ENCODE results near the gene PSPC1. TPM values are rescaled to one million over a fixed set of nuclear protein-coding genes. Genes with fewer than 3 reads are reported as not detected.

PSPC1 gene
- total RNA-seq: 71.1 and 97.1 TPM in 2 replicates

DNA sequence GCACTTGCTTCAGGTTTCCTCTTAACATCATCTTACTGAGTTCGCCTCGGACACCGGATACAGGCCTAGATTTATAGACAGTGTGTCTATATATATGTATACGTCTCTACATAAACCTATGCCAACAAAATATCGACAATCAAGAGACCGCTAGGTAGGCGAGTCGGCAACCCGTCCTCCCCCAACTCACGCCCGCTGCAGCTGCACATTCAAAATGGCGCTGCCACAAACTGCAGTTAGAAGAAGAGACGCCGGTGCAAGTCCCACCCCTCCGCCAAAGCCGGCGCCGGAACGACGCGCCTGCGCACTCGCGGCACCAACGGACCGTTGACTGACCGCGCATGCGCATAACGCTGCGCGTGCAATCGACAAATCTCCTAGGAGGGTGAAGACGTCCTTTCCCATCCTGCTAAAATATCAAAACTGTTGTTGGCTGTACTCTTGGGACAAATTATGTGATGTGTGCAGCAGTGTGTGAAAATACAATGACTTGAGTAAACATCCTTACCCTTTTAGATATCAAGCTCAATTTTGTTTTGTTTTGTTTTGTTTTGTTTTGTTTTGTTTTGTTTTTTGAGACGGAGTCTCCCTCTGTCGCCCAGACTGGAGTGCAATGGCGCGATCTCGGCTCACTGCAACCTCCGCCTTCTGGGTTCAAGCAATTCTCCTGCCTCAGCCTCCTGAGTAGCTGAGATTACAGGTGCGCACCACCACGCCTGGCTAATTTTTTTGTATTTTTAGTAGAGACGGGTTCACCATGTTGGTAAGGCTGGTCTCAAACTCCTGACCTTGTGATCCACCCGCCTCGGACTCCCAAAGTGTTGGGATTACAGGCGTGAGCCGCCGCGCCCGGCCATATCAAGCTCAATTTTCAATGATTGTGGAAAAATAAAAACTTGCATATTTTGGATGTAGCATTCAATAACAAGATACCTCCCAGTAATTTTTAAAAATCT lies at the start of gene PSPC1:
Gene PSPC1, minus strand, starts transcription at position 219 of the 956 bp plus-strand sequence. Its CDS starts 188 bp downstream, at position 31.

Other genes starting within 250 kb of the PSPC1 start
- not detected in 2 replicates for gene TPTE2, start 221.4 kb downstream of the PSPC1 start, total RNA-seq
- gene MPHOSPH8, start 149.3 kb downstream of the PSPC1 start, total RNA-seq: 13.0 and 14.6 TPM in 2 replicates
- 11.7 and 14.9 TPM in 2 replicates for gene ZMYM5, start 80.7 kb upstream of the PSPC1 start, total RNA-seq
- gene ZMYM2, start 175.8 kb upstream of the PSPC1 start, total RNA-seq: 40.6 and 58.1 TPM in 2 replicates